ENCODE results near the gene RPS17.
"Not testable (repeated sequence)": the region's sequence is repeated elsewhere in the genome, so short reads cannot be mapped to it uniquely, and the experiment has no call there.

RPS17 gene

DNA sequence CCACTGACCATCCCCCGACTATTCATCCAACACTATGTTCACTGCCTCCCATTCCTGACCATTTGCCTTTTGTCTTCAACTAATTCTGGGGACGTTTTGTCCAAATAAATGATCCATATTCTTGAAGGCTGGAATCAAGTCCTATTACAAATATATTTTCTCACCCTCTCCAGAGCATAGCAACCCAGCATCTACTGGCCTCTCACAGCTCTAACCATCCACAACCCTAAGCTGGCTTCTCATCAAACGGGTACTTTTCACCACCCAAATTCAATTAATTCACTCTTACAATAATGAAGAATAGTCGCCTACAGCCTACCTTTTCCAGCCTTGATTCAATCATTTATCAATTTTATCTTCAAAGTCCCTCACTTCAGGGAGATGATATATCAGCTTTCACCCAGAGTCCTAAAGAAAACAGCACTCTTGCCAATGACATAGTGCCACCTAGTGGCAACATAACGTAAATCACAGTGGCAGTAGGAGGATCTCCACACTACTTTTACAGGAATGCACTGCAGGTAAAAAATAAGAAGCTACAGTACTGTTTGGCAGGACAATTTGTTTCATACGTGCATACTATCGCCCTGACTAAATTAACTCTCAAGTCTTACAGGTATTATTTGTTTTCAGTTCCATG is 37.4 kb downstream of the RPS17 start:
- DNase-seq, result not testable (repeated sequence)

GRCh38 chr15:82500772-82501171 is 39.5 kb downstream of the RPS17 start:
- not testable (repeated sequence) for DNase-seq

- DNase-seq, result not testable (repeated sequence)
Observed at GRCh38 chr15:82497978-82498377, 42.3 kb downstream of the RPS17 start.

DNA sequence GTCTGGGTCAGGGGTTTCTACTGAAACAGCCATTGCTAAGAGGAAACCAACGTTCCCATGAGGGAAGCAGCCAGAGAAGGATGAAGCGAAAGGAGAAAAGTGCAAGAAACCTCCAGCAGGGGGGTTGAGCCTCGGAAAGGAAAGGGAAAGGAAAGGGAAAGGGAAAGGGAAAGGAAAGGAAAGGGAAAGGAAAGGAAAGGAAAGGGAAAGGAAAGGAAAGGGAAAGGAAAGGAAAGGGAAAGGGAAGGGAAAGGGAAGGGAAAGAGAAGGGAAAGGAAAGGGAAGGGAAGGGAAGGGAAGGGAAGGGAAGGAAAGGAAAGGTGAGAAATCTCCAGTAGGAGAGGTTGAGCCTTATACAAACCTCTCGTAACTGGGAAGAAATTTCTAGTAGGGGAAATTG is 52.0 kb downstream of the RPS17 start:
- not testable (repeated sequence) for DNase-seq

GRCh38 chr15:82487045-82487444 is 53.2 kb downstream of the RPS17 start:
- DNase-seq, result not testable (repeated sequence)

Measured in erythroblast (primary cell).